ENCODE results near the gene LCA5.
"Not testable (repeated sequence)": the region's sequence is repeated elsewhere in the genome, so short reads cannot be mapped to it uniquely, and the experiment has no call there.

- TF ChIP-seq, protein P1, sequence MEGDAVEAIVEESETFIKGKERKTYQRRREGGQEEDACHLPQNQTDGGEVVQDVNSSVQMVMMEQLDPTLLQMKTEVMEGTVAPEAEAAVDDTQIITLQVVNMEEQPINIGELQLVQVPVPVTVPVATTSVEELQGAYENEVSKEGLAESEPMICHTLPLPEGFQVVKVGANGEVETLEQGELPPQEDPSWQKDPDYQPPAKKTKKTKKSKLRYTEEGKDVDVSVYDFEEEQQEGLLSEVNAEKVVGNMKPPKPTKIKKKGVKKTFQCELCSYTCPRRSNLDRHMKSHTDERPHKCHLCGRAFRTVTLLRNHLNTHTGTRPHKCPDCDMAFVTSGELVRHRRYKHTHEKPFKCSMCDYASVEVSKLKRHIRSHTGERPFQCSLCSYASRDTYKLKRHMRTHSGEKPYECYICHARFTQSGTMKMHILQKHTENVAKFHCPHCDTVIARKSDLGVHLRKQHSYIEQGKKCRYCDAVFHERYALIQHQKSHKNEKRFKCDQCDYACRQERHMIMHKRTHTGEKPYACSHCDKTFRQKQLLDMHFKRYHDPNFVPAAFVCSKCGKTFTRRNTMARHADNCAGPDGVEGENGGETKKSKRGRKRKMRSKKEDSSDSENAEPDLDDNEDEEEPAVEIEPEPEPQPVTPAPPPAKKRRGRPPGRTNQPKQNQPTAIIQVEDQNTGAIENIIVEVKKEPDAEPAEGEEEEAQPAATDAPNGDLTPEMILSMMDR (IDR thresholded peaks at IDR 0.05; ENCODE audit: insufficient read depth, low read length, poor library complexity, severe bottlenecking): not testable (repeated sequence)
- TF ChIP-seq EZH2phosphoT487 (conservative IDR thresholded peaks at IDR 0.05; ENCODE audit: low read length): not testable (repeated sequence)
Observed at GRCh38 chr6:79577926-79578325, 40.7 kb upstream of the LCA5 start.

All from SU-DHL-6 (cell line).